ENCODE measurements around the gene METTL1. TPM values are rescaled to one million over a fixed set of nuclear protein-coding genes. Genes with fewer than 3 reads are reported as not detected.
A peak's percentile ranks its signal among the peaks of the same experiment; 100 is the strongest.

METTL1 gene
- total and polyA plus RNA-seq, 9 of the 15 experiments (the other 6 are each of a cell fraction or from before 2014, with no cell fraction given) = 12.6 to 65.9 (median 39.2) TPM

DNA sequence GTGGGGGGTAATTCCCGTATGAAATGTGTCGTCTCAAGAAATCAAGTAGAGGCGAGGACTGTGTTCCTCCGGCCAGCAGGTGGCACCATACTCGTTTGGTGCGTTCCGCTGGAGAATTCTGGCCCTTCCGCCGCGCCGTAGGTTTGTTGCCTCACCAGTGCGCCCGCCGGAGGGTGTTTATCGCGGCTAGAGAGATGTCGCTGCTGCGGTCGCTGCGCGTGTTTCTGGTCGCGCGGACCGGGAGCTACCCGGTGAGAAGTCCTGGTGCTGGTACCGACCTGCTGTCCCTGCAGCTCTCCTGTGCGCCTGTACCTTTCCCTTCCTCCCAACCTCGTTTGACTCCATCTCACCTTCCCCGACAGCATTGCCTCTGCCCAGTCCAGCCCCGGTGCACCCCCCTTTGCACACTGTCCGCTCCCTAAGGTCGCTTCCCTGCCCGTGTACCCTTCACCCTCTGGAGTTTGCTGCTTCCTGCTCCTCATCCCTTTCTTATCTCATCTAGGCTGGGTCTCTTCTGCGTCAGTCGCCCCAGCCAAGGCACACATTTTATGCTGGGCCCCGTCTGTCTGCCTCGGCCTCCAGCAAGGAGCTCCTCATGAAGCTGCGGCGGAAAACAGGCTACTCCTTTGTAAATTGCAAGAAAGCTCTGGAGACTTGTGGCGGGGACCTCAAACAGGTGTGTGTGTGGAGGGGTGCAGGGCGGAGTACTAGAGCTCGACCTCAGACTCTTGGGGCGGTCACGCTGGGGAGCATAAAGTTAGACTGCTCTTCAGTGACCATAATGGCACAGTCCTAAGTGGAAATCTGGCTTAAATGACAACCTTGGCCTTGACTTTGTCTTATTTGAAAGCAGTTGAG is 10.9 kb upstream of the METTL1 start, which contains the start of gene TSFM (continued):
- TF ChIP-seq POLR3G (IDR thresholded peaks at IDR 0.05; ENCODE audit: extremely low read depth, insufficient read length, insufficient replicate concordance) (no peak), HDGF (IDR thresholded peaks at IDR 0.05) (no peak), NUFIP1 (IDR thresholded peaks at IDR 0.05; ENCODE audit: partially characterized antibody) (peak; percentile 9), ZNF561 (CRISPR knock-in tag; conservative IDR thresholded peaks at IDR 0.05) (no peak), ZNF830 (CRISPR knock-in tag; IDR thresholded peaks at IDR 0.05) (no peak), MTA2 (IDR thresholded peaks at IDR 0.05; ENCODE audit: low read depth) (no peak), TEAD1 (CRISPR knock-in tag; IDR thresholded peaks at IDR 0.05) (peak; percentile 46 to 88; a peak in 2 of 4 replicates), GATA2 (CRISPR knock-in tag; IDR thresholded peaks at IDR 0.05) (no peak), MEF2D (tag; conservative IDR thresholded peaks at IDR 0.05; ENCODE audit: low read depth) (no peak), NFE2 (IDR thresholded peaks at IDR 0.05; ENCODE audit: low read depth) (no peak), ZNF311 (CRISPR knock-in tag; IDR thresholded peaks at IDR 0.05) (no peak), PCBP1 (IDR thresholded peaks at IDR 0.05; ENCODE audit: low read depth, low read length, poor library complexity, severe bottlenecking) (no peak), CCNT2 (IDR thresholded peaks at IDR 0.05; ENCODE audit: borderline replicate concordance, extremely low read depth, insufficient read length, low read depth, low read length) (peak; percentile 79), KDM2B (CRISPR knock-in tag; IDR thresholded peaks at IDR 0.05) (0 out of 2 replicates have a peak, but pooled peaks have one; percentile 20), CBX2 (IDR thresholded peaks at IDR 0.05; ENCODE audit: insufficient read depth, low read length, poor library complexity, severe bottlenecking) (no peak), FOSL1 (tag; conservative IDR thresholded peaks at IDR 0.05) (peak; percentile 61), RB1 (IDR thresholded peaks at IDR 0.05; ENCODE audit: low read depth) (peak; percentile 88), ZNF253 (CRISPR knock-in tag; conservative IDR thresholded peaks at IDR 0.05) (no peak), CSDE1 (IDR thresholded peaks at IDR 0.05) (no peak), SIN3A (IDR thresholded peaks at IDR 0.05; ENCODE audit: borderline replicate concordance in 2 of 2, control insufficient read depth in 1 of 2, low read depth in 2 of 2, low read length in 2 of 2) (peak; percentile 94 to 97; a peak in 3 of 4 replicates), STAT5A (IDR thresholded peaks at IDR 0.05; ENCODE audit: borderline replicate concordance, low read length) (peak; percentile 43; the same call in 1 of the 2 replicates), ZNF586 (CRISPR knock-in tag; conservative IDR thresholded peaks at IDR 0.05) (no peak), HDAC3 (IDR thresholded peaks at IDR 0.05; ENCODE audit: borderline replicate concordance, partially characterized antibody) (no peak), HDAC8 (tag; IDR thresholded peaks at IDR 0.05) (0 out of 2 replicates have a peak, but pooled peaks have one; percentile 28), KAT2B (IDR thresholded peaks at IDR 0.05; ENCODE audit: low read depth, low read length) (no peak), TCF7L2 (IDR thresholded peaks at IDR 0.05; ENCODE audit: low read depth, low read length) (no peak)
- TF ChIP-seq, protein P1, sequence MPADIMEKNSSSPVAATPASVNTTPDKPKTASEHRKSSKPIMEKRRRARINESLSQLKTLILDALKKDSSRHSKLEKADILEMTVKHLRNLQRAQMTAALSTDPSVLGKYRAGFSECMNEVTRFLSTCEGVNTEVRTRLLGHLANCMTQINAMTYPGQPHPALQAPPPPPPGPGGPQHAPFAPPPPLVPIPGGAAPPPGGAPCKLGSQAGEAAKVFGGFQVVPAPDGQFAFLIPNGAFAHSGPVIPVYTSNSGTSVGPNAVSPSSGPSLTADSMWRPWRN (IDR thresholded peaks at IDR 0.05; ENCODE audit: low read depth) = 0 out of 2 replicates have a peak, but pooled peaks have one; percentile 38
- TF ChIP-seq, protein P2, sequence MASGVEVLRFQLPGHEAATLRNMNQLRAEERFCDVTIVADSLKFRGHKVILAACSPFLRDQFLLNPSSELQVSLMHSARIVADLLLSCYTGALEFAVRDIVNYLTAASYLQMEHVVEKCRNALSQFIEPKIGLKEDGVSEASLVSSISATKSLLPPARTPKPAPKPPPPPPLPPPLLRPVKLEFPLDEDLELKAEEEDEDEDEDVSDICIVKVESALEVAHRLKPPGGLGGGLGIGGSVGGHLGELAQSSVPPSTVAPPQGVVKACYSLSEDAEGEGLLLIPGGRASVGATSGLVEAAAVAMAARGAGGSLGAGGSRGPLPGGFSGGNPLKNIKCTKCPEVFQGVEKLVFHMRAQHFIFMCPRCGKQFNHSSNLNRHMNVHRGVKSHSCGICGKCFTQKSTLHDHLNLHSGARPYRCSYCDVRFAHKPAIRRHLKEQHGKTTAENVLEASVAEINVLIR (CRISPR knock-in tag; IDR thresholded peaks at IDR 0.05) = peak; percentile 83

Measured in K562 (cell line).